MM.1S (cell line): ENCODE data around the gene NLRP11.

ENCODE experiments used
- DNase-seq: peaks from one replicate; pipeline ENCODE4 v3.0.0-alpha.2; 2015
- H2AFZ ChIP-seq: fragments of 300-600 bp; sonication (generic); 2 replicates; pipeline ENCODE4 v1.6.0; 2016; ENCODE audit warnings: antibody characterized with exemption, low read length
- H3F3A ChIP-seq: fragments of 300-600 bp; sonication (generic); 2 replicates; pipeline ENCODE4 v1.6.1; 2016; ENCODE audit warnings: mild to moderate bottlenecking, antibody characterized with exemption, low read length, moderate library complexity, mixed read lengths; ENCODE audit not compliant: insufficient read depth
- H3K27ac ChIP-seq: fragments of 300-600 bp; sonication (generic); 2 replicates; pipeline ENCODE4 v1.5.1; 2016; ENCODE audit warnings: mild to moderate bottlenecking, low read length
- H3K27me3 ChIP-seq: fragments of 300-600 bp; sonication (generic); replicated peaks from 2 replicates; pipeline ENCODE4 v1.6.0; 2016; ENCODE audit warnings: low read length; ENCODE audit not compliant: insufficient read depth
- H3K36me3 ChIP-seq: fragments of 300-600 bp; sonication (generic); replicated peaks from 2 replicates; pipeline ENCODE4 v1.6.1; 2016; ENCODE audit warnings: mild to moderate bottlenecking, low read length, mixed read lengths; ENCODE audit not compliant: insufficient read depth
- H3K4me1 ChIP-seq: fragments of 300-600 bp; sonication (generic); 2 replicates; pipeline ENCODE4 v1.6.1; 2016; ENCODE audit warnings: low read length, mixed read lengths
- H3K4me2 ChIP-seq: fragments of 300-600 bp; sonication (generic); 2 replicates; pipeline ENCODE4 v1.6.0; 2016; ENCODE audit warnings: low read depth, low read length
- H3K4me3 ChIP-seq: fragments of 300-600 bp; sonication (generic); 2 replicates; pipeline ENCODE4 v1.5.1; 2016; ENCODE audit warnings: low read length, mixed read lengths
- H3K79me2 ChIP-seq: fragments of 300-600 bp; sonication (generic); 2 replicates; pipeline ENCODE4 v1.6.1; 2016; ENCODE audit warnings: mixed run types, low read length, mixed read lengths
- H3K9ac ChIP-seq: fragments of 300-600 bp; sonication (generic); 2 replicates; pipeline ENCODE4 v1.6.1; 2016; ENCODE audit warnings: low read length, mixed read lengths
- H3K9me2 ChIP-seq: fragments of 300-600 bp; sonication (generic); replicated peaks from 2 replicates; pipeline ENCODE4 v1.6.1; 2016; ENCODE audit warnings: mild to moderate bottlenecking, low read length, mixed read lengths; ENCODE audit not compliant: insufficient read depth
- H3K9me3 ChIP-seq: fragments of 300-600 bp; sonication (generic); replicated peaks from 2 replicates; pipeline ENCODE4 v1.6.1; 2016; ENCODE audit warnings: mild to moderate bottlenecking, low read length, mixed read lengths; ENCODE audit not compliant: insufficient read depth
- H4K20me1 ChIP-seq: fragments of 300-600 bp; sonication (generic); 2 replicates; pipeline ENCODE4 v1.6.1; 2016; ENCODE audit warnings: mild to moderate bottlenecking, low read length, moderate library complexity, mixed read lengths; ENCODE audit not compliant: insufficient read depth
- CTCF ChIP-seq: fragments of 300-600 bp; sonication (generic); IDR thresholded peaks from 2 replicates; pipeline ENCODE4 v1.5.1; 2016; ENCODE audit warnings: antibody characterized with exemption, low read length, mixed read lengths
- EZH2 ChIP-seq: fragments of 300-600 bp; sonication (generic); optimal IDR thresholded peaks from 2 replicates; pipeline ENCODE3; 2017; ENCODE audit warnings: low read depth, mild to moderate bottlenecking, antibody characterized with exemption, low read length, mixed read lengths
- EZH2phosphoT487 ChIP-seq: fragments of 300-600 bp; sonication (generic); IDR thresholded peaks from 2 replicates; pipeline ENCODE4 v1.6.1; 2018; ENCODE audit warnings: antibody characterized with exemption, low read length

NLRP11 gene

GRCh38 chr19:55867101-55867500, 35.3 kb upstream of the NLRP11 start:
- Histone ChIP-seq H3F3A (no peaks in the 10 kb centered on the region), H3K9me3 (no peaks in the 10 kb centered on the region), H4K20me1 (no peaks in the 10 kb centered on the region), H3K4me3 (no peak overlapping the region), H3K9ac (no peak overlapping the region), H3K9me2 (no peaks in the 10 kb centered on the region), H3K27me3 (no peaks in the 10 kb centered on the region), H2AFZ (no peak overlapping the region), H3K79me2 (no peaks in the 10 kb centered on the region), H3K4me2 (no peak overlapping the region), H3K27ac (no peak overlapping the region), H3K36me3 (no peaks in the 10 kb centered on the region), H3K4me1 (no peaks in the 10 kb centered on the region)
- DNase-seq = no peak
- no peak for TF ChIP-seq CTCF
- no peak for TF ChIP-seq EZH2phosphoT487
- TF ChIP-seq EZH2 = no peak

GRCh38 chr19:55866521-55866920, 34.7 kb upstream of the NLRP11 start:
- Histone ChIP-seq H3F3A (no peaks in the 10 kb centered on the region), H2AFZ (no peak overlapping the region), H3K36me3 (no peaks in the 10 kb centered on the region), H3K9me3 (no peaks in the 10 kb centered on the region), H3K4me2 (no peak overlapping the region), H3K27ac (no peak overlapping the region), H3K4me1 (no peaks in the 10 kb centered on the region), H3K9ac (no peak overlapping the region), H4K20me1 (no peaks in the 10 kb centered on the region), H3K4me3 (no peak overlapping the region), H3K9me2 (no peaks in the 10 kb centered on the region), H3K27me3 (no peaks in the 10 kb centered on the region), H3K79me2 (no peaks in the 10 kb centered on the region)
- TF ChIP-seq CTCF (no peak), EZH2 (no peak), EZH2phosphoT487 (no peak)
- no peak for DNase-seq

GRCh38 chr19:55858969-55859368, 27.2 kb upstream of the NLRP11 start:
- no peaks in the 10 kb centered on the region for H3K27me3 ChIP-seq
- no peaks in the 10 kb centered on the region for H3K9me3 ChIP-seq
- no peaks in the 10 kb centered on the region for H3K4me1 ChIP-seq

More at GRCh38 chr19:55858969-55859368, 27.2 kb upstream of the NLRP11 start:
- Histone ChIP-seq H3K36me3 (no peaks in the 10 kb centered on the region), H3F3A (no peaks in the 10 kb centered on the region), H3K4me3 (no peak overlapping the region), H2AFZ (no peak overlapping the region), H3K9me2 (no peaks in the 10 kb centered on the region), H3K79me2 (no peaks in the 10 kb centered on the region), H3K4me2 (no peak overlapping the region), H3K27ac (no peak overlapping the region), H3K9ac (no peak overlapping the region), H4K20me1 (no peaks in the 10 kb centered on the region)
- TF ChIP-seq CTCF = no peak
- no peak for TF ChIP-seq EZH2phosphoT487
- no peak for TF ChIP-seq EZH2
- no peak for DNase-seq
